G401 (cell line): ENCODE measurements around the gene HDHD3. TPM values are rescaled to one million over a fixed set of nuclear protein-coding genes. Genes with fewer than 3 reads are reported as not detected.

Experiments used
- DNase-seq: peaks from one replicate; pipeline ENCODE4 v3.0.0-alpha.2; 2015; ENCODE audit warnings: low spot score
- in situ Hi-C: cut with HindIII; loops from 2 replicates; pipeline ENCODE4 v1.10.0; 2016; ENCODE audit warnings: low sequenced_read_pairs, mixed read lengths
- total RNA-seq: library from RNA; depleted of rRNA; stranded (reverse); fragments of >200 nt; shearing (Covaris generic); gene quantifications from 2 replicates; pipeline ENCODE4 v1.2.3, GENCODE V29; 2014; rRNA removed

Gene HDHD3
- total RNA-seq, 1 experiment from 2014 or later, result 26.1 TPM

DNA sequence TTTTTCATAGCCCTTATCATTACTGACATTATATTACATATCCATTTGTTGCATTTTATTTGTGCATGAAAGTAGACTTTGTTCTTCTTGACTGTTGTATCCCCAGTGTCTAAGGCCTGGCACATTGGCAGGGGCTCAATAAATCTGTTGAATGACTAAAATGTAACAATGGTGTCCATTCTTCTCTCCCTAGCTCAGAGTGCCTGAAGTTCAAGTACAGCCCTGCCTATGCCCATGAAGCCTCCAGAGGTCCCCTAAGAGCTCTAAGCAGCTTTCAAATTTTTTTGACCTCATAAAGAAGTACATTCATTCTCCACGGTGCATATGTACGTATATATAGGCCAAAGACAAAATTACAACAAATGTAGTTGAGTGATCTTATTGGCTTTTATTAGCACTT is 31.6 kb downstream of the HDHD3 start:
- in situ Hi-C loops, result no loop called here
- no peak for DNase-seq

GRCh38 chr9:113343732-113344231 is 33.0 kb downstream of the HDHD3 start:
- DNase-seq, result peak; percentile 52
- in situ Hi-C loops, result no loop called here

GRCh38 chr9:113341712-113342410 is 34.9 kb downstream of the HDHD3 start:
- in situ Hi-C loops, result no loop called here
- peak; percentile 8 for DNase-seq

GRCh38 chr9:113340011-113340699 is 36.6 kb downstream of the HDHD3 start, which contains the start of gene WDR31:
Gene WDR31 (minus strand): TSS chr9:113340275. CDS start chr9:113332022, 8,253 bp downstream.
- in situ Hi-C loops, result no loop called here
- DNase-seq, result peak; percentile 91

DNA sequence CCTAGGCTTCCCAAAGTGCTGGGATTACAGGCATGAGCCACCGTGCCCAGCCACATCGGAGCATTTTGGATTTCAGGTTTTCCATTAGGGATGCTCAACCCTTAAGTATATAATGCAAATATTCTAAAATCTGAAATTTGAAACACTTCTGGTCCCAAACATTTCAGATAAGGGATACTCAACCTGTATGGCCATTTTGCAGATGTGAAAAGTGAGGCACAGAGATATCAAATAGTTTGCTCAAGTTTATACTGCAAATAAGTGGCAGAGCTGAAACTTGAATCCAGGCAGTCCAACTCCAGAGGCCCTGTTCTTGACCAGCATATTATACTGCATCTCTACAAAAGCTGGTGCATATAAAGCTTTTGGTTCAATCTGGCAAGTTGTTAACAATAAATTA is 39.1 kb downstream of the HDHD3 start:
- no peak for DNase-seq
- in situ Hi-C loops, result no loop called here

DNA sequence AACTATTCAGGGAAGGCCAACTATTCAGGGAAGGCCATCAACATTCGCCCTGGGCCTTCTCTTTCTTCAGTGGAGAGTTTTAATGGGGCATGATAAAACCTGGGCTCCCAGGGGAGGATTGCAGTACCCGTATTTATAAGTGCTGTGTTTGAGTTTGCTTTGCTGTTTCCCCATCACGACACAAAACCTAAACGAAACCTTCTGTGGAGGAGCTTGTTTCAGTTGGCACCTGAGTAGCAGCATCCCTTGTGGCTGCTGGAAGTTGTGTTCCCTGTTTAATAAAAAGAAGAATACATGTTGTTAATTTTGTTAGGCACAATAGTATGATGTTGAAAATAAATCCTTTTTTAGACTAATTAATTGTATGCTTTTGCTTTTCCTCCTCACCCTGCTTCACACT is 45.0 kb downstream of the HDHD3 start:
- DNase-seq, result no peak
- in situ Hi-C loops, result no loop called here

GRCh38 chr9:113328045-113328782 is 48.6 kb downstream of the HDHD3 start:
- in situ Hi-C loops, result no loop called here
- no peak for DNase-seq

DNA sequence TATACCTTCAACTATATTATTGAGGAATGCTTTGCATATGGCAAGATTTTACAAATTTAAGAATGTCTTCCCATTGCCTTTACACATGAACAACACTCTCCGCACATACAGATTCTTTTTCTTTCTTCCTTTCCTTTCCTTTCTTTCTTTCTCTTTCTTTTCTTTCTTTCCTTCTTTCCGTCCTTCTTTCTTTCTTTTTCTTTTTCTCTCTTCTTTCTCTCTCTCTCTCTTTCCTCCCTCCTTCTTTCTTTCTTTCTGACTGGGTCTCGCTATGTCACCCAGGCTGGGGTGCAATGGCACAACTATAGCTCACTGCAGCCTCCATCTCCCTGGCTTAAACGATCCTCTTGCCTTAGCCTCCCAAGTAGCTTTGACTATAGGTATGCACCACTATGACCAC is 50.6 kb downstream of the HDHD3 start:
- in situ Hi-C loops, result no loop called here

More for the DNA sequence above, 50.6 kb downstream of the HDHD3 start:
- no peak for DNase-seq

Other genes starting within 250 kb of the HDHD3 start
- 4.4 and 7.0 TPM in 2 replicates for gene SLC31A2, start 226.0 kb downstream of the HDHD3 start, total RNA-seq
- 6.6 and 7.7 TPM in 2 replicates for gene FKBP15, start 155.7 kb downstream of the HDHD3 start, total RNA-seq
- 18.0 and 24.5 TPM in 2 replicates for gene SLC31A1, start 155.4 kb downstream of the HDHD3 start, total RNA-seq
- gene CDC26, start 101.4 kb downstream of the HDHD3 start, total RNA-seq, result 46.5 and 53.3 TPM in 2 replicates
- 51.8 and 52.9 TPM in 2 replicates for gene PRPF4, start 101.3 kb downstream of the HDHD3 start, total RNA-seq
- not detected in 2 replicates for gene RNF183, start 73.6 kb downstream of the HDHD3 start, total RNA-seq
- 1.9 and 3.3 TPM in 2 replicates for gene WDR31, start 36.7 kb downstream of the HDHD3 start, total RNA-seq
- 0.64 TPM in 1 of 2 replicates, not detected in the other for gene BSPRY, start 27.4 kb downstream of the HDHD3 start, total RNA-seq
- gene ALAD, start 24.3 kb upstream of the HDHD3 start, total RNA-seq, result 11.3 and 13.7 TPM in 2 replicates
- gene POLE3, start 33.7 kb upstream of the HDHD3 start, total RNA-seq, result 94.5 and 116 TPM in 2 replicates
- 1.3 TPM in 1 of 2 replicates, not detected in the other for gene C9orf43, start 33.8 kb upstream of the HDHD3 start, total RNA-seq
- 117 and 144 TPM in 2 replicates for gene RGS3, start 86.7 kb upstream of the HDHD3 start, total RNA-seq